Fibroblast of skin of left biceps (primary cell): Measurements from ENCODE around the gene MTM1.

ENCODE experiments used
- DNase-seq, 2 experiments: peaks; one replicate each; pipeline ENCODE4 v3.0.0-alpha.2; 2013; ENCODE audit warnings: low read depth in 2 of 2

MTM1 gene

DNA sequence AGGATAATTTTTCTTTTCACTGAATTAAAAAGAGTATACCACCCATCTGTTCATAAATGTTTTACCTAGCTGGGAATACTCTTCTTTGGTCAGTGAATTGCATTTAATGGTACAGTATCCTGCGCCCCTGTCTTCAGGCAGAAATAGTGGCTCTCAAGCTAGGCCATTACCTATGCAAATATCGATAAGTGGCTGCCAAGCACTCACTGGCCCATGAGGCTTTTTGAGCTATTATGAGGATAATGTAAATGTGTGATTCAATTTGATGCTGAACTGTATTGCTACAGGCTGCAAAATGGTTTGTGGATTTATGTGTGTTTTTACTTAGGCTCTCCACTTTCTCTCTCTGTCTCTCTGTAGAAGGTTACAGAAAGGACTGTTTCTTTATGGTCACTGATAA is 94.7 kb downstream of the MTM1 start:
- no peak for DNase-seq

DNA sequence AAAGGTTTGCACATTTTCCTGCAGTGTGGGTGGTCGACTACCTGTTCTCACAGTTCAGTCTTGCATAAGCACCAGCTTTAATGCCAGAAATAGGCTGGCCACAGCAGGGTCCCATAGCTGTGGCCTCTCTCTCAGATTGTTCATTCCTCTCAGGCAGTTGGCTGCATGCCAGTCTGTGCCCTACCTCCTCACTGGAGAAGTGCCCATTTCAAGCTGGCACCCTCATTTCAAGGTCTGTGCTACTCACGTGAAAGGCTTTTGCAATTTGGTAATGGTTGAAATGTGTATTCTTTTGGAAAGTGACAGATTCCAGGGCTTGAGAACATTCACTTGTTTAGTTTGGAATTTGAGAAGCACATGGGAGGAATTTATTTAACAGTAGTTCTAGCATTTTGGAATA is 95.9 kb downstream of the MTM1 start:
- DNase-seq, result no peak

DNA sequence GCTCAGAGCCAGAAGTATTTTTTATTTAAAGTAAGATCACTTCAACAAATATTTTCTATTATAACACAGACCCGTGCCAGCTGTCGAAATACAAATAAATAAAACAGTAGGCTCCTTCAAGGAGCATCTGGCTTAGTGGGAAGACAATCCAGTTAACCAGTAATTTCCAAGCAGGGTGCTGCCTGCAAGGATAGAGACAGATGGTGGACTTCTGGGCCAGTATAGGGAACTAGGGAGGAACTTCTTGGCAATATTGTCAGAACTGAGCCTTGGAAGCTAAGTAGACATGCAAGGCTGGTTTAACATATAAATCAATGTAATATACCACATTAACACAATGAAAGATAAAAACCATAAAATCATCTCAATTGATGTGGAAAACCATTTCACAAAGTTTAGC is 107.8 kb downstream of the MTM1 start:
- no peak for DNase-seq

DNA sequence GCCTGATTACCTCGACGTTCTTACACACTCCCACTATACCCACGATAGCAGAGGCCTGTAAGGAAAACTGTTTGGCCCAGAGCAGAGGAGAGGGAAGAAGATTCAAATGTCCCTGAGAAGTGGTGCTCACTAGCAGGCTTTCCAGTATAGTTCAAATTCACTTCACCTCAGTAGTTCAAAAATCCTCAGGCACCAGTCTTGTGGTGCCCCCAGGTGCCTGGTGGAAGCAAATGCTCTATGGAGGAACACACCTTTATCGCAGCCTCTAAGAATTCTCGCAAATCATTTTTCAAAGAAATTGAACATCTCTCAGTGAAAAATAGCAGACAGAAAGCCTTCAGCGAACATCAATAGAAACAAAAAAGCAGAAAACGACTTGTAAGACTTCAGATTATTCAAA is 112.6 kb downstream of the MTM1 start:
- DNase-seq, result no peak

DNA sequence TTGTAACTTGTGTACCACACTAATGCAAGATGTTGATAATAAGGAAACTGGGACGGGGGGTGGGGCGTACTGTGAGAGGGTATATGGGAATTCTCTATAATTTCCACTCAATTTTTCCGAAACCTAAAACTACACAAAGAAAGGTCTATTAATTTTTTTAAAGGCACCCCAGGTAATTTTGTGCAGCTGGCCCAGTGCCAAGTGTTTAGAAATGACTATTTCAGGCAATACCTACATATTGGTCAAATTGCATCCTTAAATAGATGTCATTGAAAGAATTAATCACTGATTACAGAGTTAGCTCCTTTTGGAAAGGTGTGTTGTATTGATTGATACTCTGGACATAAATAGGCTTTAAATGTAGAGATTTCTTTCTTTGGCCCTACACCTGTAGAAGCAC is 114.7 kb downstream of the MTM1 start:
- DNase-seq, result no peak

DNA sequence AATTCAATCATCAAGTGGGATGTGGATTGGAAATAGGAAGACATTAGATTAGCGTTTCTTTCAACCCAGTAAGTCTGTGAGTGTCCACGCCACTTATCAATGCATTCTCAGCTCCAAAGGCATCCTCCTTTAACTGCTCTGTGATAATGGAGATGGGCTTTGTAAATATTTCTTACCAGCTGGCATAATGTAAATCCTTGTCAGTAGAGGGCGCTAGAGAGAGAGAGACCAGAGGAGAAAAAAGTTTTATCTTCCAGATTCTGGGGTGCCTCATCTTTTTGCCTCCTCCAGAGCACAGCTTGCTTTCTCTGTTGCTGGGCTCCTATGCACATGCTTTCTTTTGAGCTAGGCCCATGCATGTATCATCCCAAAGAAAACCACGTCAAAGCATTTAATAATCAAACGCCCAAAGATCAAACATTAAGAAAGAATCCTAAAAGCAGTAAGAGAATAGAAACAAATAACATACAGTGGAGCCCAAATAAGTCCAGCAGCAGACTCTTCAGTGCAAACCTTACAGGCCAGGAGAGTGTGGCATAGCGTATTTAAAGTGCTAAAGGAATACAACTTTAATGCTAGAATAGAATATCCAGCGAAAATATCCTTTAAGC is 115.2 kb downstream of the MTM1 start:
- DNase-seq, result no peak

DNA sequence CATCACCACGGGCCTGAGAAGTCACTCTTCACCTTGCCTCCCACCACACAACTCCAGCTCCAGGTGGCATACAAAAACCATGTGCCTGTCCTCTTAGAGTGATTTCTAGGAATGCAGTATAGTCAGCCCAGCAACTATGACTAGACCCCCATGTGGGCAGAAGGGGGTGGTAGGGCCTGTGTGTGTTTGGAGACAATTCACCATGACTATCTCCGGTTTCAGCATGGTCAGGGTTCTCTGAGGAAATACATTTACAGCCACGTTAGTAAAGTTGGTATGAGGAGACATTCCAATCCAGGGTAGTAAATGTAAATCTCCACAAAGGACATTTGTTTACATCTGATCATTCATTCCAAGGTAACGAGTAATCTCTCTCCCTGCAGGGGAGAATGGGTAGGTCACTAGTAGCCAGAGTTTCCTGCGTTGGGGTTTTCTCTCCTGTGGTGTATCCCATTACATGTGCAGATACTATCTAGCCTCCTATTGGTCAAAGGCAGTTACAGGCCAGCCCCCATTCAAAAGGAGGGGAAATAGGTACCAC is 120.6 kb downstream of the MTM1 start:
- peak; percentile 81 for DNase-seq

DNA sequence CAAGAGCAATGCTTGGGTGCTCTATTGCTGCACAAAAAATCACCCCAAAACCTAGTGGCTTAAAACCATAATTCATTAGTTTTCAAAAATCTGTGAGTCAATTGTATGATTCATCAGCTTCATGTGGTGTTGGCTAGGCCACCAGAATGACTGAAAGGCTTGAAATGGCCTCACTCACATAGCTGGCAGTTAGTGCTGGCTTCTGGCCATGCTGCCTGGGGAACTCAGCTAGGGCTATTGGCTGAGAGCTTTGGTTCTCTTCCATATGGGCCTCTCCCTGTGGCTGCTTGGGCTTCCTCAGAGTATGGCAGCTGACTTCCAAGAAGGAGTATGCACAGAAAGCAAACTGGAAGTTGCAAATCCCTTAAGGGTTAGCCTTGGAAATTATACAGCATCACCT is 121.7 kb downstream of the MTM1 start:
- peak; percentile 75 to 80 for DNase-seq

DNA sequence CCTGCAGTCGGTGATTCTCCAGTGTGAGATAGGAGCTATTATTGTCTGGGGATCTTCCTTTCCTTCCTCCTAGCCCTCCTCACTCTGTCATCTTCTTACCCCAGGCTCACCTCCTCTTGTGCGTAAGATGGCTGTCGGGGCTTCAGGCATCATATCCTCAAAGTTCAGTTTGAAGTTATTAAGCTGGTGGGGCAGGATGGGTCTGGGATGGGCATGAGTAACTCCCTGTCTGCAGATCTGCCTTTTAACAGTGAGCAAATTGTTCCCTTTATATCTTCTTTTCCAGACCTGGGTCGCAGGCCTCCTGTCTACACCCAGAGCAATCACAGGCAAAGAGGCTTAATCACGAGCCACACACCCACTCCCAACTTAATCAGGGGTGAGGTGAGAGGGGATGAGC is 123.9 kb downstream of the MTM1 start:
- no peak for DNase-seq

DNA sequence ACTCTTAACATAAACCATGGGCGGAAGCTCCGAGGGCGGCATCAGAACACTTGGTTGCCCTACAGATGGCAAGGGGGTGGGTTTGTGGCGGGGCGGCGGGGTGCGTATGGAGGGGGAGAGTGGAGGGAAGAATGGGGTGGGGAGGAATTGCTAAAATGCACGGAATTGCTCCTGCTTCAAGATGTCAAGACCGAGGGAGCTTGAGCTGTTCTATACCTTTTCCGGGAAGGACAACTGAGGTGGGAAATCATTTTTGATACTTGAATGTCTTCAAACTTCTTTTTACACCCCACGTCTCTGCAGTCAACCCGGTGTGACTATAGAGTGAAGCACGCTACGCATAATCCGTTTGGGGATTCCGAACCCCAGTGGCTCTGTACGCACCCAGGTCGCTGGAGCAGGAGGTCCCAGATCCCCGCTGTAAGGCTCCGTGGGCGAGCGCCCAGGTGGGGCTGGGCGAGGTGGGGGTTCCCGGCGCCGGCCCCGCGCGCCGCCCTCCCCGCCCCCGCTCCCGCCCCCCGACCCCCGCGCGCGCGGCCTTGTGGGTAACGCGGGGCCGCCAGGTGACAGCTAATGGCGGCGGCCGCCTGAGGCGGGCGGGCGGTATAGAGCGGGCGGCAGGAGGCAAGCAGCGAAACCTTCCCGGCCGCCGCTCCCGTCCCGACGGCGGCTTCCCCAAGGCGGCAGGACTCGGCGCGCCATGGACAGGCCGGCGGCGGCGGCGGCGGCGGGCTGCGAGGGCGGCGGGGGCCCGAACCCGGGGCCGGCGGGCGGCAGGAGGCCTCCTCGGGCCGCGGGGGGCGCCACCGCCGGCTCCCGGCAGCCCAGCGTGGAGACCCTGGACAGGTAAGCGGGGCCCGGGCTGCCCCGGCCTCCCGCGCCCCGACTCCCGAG is 124.7 kb downstream of the MTM1 start, which contains the start of gene MTMR1:
MTMR1 (plus strand) TSS at position 566 of the 894 bp plus-strand sequence; CDS start at position 701, 135 bp downstream.
- no peak for DNase-seq

DNA sequence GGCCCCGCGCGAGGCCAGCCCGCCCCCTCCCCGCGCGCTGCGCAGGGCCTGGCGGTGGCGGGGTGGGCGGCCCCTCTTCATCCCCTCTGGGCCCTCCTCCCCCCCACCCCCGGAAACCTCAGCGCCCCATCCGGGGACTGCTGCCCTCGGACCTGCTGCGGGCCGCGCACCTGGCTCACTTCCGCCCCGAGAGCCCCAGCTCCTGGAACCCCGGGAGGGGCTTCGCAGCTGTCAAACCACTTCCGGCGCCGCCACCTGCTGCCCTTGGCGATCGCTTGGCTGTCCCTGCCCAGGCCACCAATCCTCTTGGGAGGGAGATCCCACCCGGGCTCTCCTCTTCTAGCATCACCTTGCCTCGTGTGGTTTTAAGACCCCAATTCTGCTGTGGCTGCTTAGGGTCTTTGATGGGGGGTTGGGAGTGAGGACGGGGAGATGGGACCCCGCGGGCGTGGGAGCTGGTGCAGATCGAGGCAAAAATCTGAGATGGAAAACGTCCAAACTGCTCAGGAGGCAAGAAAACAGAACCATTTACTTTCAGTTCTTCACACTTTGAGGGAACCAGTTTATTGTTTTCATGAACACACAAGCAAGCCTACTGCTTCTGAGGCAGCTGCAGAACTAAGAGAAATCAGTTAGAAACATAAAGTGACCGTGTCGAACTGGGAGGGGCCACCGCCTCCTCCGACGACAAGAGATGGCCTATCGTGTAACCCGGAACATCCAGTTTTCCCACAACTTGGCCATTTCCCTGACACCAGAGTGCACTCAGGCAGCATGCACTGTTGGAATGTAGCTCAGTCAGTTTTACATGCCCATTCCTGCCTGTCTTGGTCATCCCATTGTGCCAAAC is 125.5 kb downstream of the MTM1 start:
- no peak for DNase-seq

DNA sequence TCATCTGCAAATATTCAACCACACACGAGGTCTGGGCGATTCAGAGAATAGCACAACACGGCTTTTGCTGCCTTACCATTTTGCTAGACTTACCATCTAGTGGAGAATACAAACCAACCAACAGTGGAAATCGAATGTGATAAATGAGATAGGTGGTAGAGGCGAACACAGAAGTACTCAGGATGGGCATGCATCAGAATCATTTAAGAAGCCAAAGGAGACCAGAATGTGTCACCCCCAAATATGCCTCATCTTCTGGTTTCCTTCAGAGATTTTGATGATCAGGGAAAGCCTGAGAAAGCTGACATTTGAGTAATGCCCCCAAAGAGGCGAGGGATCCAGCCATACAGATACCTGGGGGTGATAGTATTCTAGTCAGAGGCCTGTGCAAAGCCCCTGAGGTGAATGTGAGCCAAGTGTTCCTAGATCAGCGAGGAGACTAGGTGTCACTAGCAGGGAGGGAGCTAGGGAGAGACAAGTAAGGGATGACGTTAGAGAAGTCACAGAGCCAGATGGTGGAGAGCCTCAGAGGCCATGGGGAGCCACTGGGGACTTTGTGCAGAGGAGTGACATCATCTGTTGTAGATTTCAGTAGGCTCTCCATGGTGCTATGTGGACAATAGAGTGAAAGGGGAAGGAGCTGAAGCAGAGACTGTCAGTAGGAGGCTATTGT is 126.5 kb downstream of the MTM1 start:
- DNase-seq, result no peak

DNA sequence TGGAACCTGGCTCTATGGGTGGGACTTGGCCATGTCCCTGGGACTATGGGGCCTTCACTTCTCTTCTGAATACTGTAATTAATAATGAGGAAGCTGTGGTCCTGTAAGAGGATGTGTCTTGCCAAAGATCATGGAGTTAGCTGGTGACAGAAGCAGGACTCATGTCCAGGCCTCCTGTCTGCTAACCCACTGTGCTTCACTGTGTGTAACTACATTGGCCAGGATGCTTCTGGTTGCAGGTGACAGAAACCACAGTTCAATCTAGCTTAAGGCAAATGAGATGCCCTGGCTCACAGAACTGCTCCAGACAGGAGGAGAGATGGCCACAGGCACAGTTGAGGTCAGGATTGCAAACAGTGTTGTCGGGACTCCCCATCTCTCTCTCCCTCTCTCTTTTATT is 127.9 kb downstream of the MTM1 start:
- DNase-seq, result no peak

DNA sequence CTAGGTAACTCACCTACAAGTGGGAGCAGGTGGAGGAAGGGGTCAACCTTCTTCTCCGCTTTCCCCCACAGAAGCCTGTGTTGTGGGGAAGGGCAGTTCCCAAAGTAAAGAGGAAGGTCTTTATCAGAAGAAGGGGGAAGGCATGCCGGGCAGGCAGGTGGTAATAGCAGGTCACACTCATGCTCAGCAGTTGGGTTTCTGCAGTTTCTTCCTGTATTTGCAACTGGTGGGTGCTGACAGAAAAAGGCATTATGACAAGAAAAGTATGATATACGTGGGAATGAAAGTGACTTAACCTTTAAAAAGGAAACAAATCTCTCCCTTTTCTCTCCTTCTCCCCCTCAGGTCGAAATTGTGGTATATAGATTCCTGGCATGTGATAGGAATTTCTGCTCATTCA is 128.4 kb downstream of the MTM1 start:
- no peak for DNase-seq

DNA sequence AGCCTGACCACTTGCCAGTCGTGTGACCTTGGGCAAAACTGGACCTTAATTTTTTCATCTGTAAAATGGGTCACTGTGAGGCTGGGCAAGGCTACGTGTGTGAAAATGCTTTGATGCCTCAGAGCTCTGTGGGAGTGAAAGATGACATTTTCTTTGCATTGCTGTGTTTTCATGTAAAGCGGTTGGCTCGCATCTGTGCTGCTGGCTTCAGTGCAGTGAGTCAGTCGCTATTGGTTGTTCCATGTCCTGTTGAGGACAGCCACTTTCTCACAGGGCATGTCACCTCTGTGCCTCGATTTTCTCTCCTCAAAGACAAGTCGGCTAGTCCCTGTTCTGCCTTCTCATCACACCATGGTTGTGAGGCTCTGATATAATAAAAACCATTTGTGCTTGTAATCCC is 129.2 kb downstream of the MTM1 start:
- no peak for DNase-seq

DNA sequence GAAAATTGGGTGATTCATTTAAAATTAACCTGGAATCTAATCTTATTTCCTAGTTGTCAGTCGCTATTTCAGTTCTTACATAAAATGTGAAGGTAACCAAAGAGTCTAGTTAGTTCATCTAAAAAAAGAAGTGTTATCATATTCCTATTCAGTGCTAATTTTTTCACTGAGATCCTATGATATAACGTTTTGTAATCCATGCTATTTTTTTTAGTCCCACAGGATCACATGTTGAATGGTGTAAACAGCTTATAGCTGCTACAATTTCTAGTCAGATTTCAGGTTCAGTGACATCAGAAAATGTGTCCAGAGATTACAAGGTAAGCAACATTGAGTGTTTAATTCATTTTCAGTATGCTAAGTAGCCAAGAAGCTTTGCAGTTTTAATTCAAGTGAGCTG is 130.6 kb downstream of the MTM1 start:
- DNase-seq, result no peak

DNA sequence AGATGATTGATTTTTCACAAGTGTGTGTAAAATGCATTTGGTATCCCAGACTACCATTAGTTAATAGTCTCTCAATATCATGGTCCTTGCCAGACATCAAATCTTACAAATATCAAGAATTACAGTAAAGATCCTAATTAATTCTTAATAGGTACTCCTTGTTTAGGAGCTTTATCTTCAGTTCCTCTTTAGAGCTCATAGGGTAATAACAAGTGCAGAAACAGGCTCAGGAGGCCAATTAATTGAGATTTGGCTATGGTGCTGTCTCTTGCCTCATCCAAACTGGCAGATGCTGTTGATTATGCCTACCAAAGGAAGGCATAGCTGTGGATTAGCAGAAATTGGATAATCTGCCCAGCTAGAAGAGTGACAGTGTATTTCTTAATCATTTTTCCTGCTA is 131.7 kb downstream of the MTM1 start:
- DNase-seq, result no peak

DNA sequence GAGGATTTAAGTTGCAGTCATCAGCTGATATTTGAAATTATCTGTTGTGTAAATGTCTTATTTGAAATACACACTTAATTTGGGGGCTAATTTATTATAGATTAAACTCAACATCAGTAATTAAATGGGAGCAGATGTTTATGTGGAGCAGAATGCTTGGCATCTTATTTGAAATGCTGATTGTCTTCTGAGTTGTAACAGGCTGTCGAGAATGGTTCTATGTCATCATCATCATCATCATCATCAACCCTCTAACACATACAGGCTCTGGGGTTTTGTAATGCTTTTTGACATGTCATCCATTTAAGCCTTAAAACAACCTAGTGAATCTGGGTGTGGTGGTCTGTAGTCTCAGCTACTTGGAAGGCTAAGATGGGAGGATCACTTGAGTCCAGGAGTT is 133.0 kb downstream of the MTM1 start:
- no peak for DNase-seq

DNA sequence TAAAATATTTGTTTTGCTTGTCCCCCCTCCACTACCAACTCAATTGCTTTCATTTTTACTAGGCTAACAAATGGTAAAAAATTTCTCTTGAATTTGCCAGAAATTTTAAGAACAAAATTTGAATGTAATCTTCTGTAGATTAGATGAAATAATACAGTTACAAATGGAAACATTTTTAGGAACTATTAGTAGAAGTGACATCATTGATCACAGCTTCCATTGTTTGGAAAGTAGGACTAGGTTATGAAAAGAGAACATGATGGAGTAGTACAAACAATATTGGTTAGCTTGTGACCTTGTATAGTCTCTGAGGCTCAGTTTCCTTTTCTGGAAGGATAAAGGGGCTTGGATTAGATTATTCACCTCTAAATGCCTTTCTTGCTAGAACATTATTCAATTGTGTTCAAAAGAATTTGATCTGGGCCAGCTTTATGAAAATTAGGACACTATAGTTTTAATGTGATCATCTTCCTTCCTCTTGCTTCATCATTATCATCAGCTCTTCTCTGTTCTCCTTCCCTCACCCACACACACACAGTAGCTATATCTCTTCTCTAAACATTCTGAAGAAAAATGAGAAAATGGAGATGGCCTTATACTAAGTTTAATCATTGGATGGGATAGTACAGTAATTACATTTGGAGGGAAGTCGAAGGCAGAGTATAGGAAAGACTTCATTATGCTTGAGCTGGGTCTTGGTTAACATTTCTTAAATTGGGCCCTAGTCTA is 134.7 kb downstream of the MTM1 start:
- DNase-seq, result no peak

DNA sequence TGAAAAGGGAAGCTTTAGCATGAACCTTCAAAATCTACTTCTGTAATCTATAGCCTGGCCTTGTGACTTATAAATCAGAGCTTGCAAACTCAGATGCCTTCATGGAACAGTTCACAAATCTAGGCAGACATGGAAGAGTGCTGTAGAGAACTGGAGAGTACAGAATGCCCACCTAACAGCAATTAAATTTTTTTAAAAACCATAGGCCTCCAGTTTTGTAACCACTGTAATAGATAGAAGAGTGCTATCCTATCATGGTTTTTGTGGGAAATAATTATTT is 135.2 kb downstream of the MTM1 start:
- DNase-seq, result no peak

DNA sequence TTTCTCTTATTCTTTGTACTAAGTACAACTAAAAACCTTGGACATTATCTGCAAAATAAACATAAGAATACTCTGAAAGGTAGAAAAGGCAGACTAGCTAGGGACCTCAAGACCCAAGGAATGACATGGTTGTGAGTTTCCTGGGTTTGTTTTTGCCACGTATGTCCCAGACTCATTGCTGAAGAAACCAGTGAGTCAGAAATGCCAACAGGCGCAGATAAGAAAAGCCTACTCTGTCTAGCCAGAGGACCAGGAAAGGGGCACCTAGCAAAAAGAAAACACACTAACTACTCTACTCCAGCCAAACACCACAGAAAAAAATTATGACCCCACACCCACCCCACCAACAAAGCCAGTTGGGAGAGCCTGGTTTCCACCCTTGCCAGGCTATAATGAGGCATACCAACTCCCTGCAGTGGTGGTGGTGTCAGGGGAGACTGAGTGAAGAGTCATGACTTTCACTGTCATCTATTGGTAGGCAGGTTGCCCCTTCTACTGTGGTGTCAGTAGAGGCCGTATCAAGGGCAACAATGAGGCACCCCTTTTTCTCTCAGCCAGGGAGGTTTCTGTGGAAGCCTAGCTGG is 135.7 kb downstream of the MTM1 start:
- no peak for DNase-seq
